Dermis microvascular lymphatic vessel endothelial cell (primary cell): ENCODE results near the gene LYRM7. TPM values are rescaled to one million over a fixed set of nuclear protein-coding genes. Genes with fewer than 3 reads are reported as not detected.
A peak's percentile ranks its signal among the peaks of the same experiment; 100 is the strongest.
"Not testable (repeated sequence)": the region's sequence is repeated elsewhere in the genome, so short reads cannot be mapped to it uniquely, and the experiment has no call there.

ENCODE experiments used
- DNase-seq, 2 donors: peaks; one replicate each; pipeline versions ENCODE4 v3.0.0 to v3.0.0-alpha.2; 2010; ENCODE audit warnings: low read depth in 2 of 2
- total RNA-seq: library from RNA; depleted of rRNA; stranded (reverse); fragments of >200 nt; gene quantifications from 2 replicates; pipeline ENCODE4 v1.2.1, GENCODE V29; 2014

The LYRM7 gene
- total RNA-seq, result 3.5 and 3.6 TPM in 2 replicates

GRCh38 chr5:131170540-131171275 is at the start of gene LYRM7:
Gene LYRM7, plus strand, starts transcription at chr5:131170944. Its CDS starts 77 bp downstream, at chr5:131171021.
- peak; percentile 99 to 100 for DNase-seq

GRCh38 chr5:131127244-131127643 is 43.5 kb upstream of the LYRM7 start:
- not testable (repeated sequence) for DNase-seq

- no peak for DNase-seq
Observed at GRCh38 chr5:131129306-131129705, 41.4 kb upstream of the LYRM7 start.

- DNase-seq, result not testable (repeated sequence)
Observed at GRCh38 chr5:131133091-131133490, 37.7 kb upstream of the LYRM7 start.

GRCh38 chr5:131138406-131138805 is 32.3 kb upstream of the LYRM7 start:
- DNase-seq, result not testable (repeated sequence)

GRCh38 chr5:131139321-131139720 is 31.4 kb upstream of the LYRM7 start:
- DNase-seq, result no peak

- DNase-seq, result no peak
Observed at GRCh38 chr5:131142970-131143617, 27.6 kb upstream of the LYRM7 start.

GRCh38 chr5:131147258-131147657 is 23.5 kb upstream of the LYRM7 start:
- no peak for DNase-seq

- no peak for DNase-seq
Observed at GRCh38 chr5:131148835-131149234, 21.9 kb upstream of the LYRM7 start.

GRCh38 chr5:131150408-131150807 is 20.3 kb upstream of the LYRM7 start:
- no peak for DNase-seq

GRCh38 chr5:131151216-131151615 is 19.5 kb upstream of the LYRM7 start:
- no peak for DNase-seq

GRCh38 chr5:131156385-131156784 is 14.4 kb upstream of the LYRM7 start:
- DNase-seq, result no peak

GRCh38 chr5:131156957-131157356 is 13.8 kb upstream of the LYRM7 start:
- DNase-seq, result no peak

GRCh38 chr5:131160134-131160533 is 10.6 kb upstream of the LYRM7 start:
- no peak for DNase-seq

- peak; percentile 37 to 50 for DNase-seq
Observed at GRCh38 chr5:131163276-131164119, 7.2 kb upstream of the LYRM7 start.

GRCh38 chr5:131164191-131165118 is 6.3 kb upstream of the LYRM7 start:
- peak; percentile 23 to 72 for DNase-seq

- DNase-seq, result peak; percentile 51 to 87
Observed at GRCh38 chr5:131165119-131165727, 5.5 kb upstream of the LYRM7 start, which contains the start of gene HINT1. Gene HINT1, minus strand, starts transcription at chr5:131165256. Its CDS starts 51 bp downstream, at chr5:131165205.

- no peak for DNase-seq
Observed at GRCh38 chr5:131167615-131168014, 3.1 kb upstream of the LYRM7 start.

- peak in 1 of 2 donors; percentile 4 for DNase-seq
Observed at GRCh38 chr5:131169810-131170539, 769 bp upstream of the LYRM7 start.
